RWPE1 (cell line): Measurements from ENCODE around the gene RALY.

Source experiments
- CTCF ChIA-PET: fragments of 350-600 bp; sonication (Branson Sonifier 250); formaldehyde crosslinking; extraction: SDS; loops from one replicate; lab custom pipeline; 2021; lab: Yijun Ruan, JAX
- POLR2A ChIA-PET: fragments of 400-600 bp; formaldehyde crosslinking; extraction: SDS; loops from one replicate; lab custom pipeline; 2020; ENCODE audit warnings: antibody characterized with exemption; ENCODE audit not compliant: low non-redundant PET; lab: Yijun Ruan, JAX
- DNase-seq: peaks from one replicate; pipeline ENCODE4 v3.0.0; 2012; ENCODE audit warnings: low spot score
- H3K27ac ChIP-seq: fragments of 450-650 bp; 2 replicates; pipeline ENCODE4 v1.5.1; 2017
- CTCF ChIP-seq: fragments of 450-650 bp; conservative IDR thresholded peaks from 2 replicates; pipeline ENCODE4 v1.5.1; 2017; ENCODE audit warnings: low read depth, mild to moderate bottlenecking

RALY gene

DNA sequence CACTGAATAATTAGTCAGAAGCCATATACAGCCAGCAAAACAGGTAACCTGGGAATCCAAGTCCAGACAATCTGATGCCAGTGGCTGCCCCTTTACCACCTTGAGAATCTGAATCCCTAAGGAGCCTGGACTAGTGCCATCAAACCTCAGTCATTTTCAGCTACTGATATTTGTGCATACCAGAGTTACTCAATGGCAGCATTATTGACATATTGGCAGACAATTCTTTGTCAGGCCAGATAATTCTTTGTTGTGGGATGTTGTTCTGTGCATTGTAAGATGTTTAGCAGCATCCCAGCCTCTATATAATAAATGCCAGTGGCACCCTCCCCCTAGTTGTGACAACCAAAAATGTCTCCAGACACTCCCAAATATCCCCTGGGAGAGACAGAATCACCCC, 121.5 kb downstream of the RALY start:
- no peak for TF ChIP-seq CTCF
- CTCF ChIA-PET, result interaction anchor here (0.5 to 0.6 kb wide), 2 partner anchors 53 to 152 kb away, joined by 3 to 5 read pairs; no protein-coding TSS in a partner anchor
- H3K27ac ChIP-seq, result no peak overlapping the region
- DNase-seq, result no peak
- POLR2A ChIA-PET, result interaction anchor here (0.6 kb wide), 1 partner anchor 641 kb away, joined by 3 read pairs; no protein-coding TSS in a partner anchor

GRCh38 chr20:34120213-34120612, 126.5 kb downstream of the RALY start:
- H3K27ac ChIP-seq, result no peak overlapping the region
- no peak for TF ChIP-seq CTCF
- POLR2A ChIA-PET, result no interaction called here
- no peak for DNase-seq
- CTCF ChIA-PET, result no interaction called here

DNA sequence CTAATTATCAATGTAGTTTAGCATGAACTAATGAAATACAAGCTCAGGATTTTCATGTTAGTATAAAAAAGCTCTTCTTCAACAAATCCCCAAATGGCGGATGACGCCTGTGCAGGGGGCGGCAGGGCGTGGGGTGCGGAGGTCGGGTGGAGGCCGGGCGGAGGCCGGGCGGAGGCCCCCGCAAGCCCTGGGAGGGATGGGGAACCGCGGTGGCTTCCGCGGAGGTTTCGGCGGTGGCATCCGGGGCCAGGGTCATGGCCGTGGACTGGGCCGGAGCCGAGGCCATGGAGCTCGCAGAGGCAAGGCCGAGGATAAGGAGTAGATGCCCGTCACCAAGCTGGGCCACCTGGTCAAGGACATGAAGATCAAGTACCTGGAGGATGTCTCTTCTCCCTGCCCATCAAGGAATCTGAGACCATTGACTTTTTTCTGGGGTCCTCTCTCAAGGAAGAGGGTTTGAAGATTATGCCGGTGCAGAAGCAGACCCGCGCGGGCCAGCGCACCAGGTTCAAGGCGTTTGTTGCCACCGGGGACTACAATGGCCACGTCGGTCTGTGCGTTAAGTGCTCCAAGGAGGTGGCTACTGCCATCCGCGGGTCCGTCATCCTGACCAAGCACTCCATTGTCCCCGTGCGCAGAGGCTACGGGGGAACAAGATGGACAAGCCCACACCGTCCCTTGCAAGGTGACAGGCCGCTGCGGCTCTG, 128.7 kb downstream of the RALY start:
- TF ChIP-seq CTCF, result no peak
- ChIA-PET CTCF (interaction anchor here (0.5 to 1.4 kb wide), 4 partner anchors 13 to 189 kb away, joined by 3 to 5 read pairs (median 3); no protein-coding TSS in a partner anchor), POLR2A (no interaction called here)
- no peak for DNase-seq
- no peak overlapping the region for H3K27ac ChIP-seq

GRCh38 chr20:34123309-34123708, 129.6 kb downstream of the RALY start:
- ChIA-PET CTCF (no interaction called here), POLR2A (interaction anchor here (0.6 kb wide), 1 partner anchor 10 kb away, joined by 4 read pairs; no protein-coding TSS in a partner anchor)
- no peak for TF ChIP-seq CTCF
- no peak for DNase-seq
- no peak overlapping the region for H3K27ac ChIP-seq

DNA sequence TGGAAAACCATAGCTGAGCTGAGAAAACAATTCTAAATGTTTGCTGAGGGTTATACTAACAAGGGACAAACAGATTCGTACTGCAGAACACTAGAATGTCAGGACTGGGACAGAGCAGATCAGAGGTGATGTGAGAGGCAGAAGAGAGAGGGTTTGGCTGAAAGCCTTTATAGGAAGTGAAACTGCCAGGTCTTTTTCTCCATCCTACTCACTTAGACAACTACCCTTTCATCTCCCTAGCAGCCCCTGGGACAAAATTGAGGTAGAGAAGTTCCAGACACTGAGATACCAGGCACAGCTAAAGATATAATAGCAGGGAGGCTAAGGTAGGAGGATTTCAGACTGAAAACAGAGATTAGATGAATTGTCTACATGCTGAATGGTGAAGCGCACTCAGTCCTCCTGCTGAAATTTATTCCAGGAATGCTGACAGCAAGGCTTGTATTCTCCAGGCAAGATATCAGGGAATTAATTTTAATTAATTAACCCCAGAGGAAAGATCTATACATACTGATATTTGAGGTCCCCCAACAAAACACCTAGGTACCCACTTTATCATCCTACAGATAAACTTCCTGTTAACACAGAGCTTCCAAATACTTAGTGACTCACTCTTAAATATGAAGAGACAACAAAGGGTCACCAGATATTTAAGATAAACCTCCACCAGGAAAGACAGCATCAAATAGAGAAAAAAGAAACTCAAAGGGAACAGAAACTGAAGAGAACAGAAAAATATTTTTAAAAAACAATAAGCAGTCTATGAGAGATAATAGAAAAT, 130.9 kb downstream of the RALY start:
- H3K27ac ChIP-seq, result no peak overlapping the region
- ChIA-PET POLR2A (no interaction called here), CTCF (interaction anchor here (0.6 to 0.7 kb wide), 4 partner anchors 8 to 822 kb away, joined by 3 to 6 read pairs (median 4); no protein-coding TSS in a partner anchor)
- DNase-seq, result no peak
- TF ChIP-seq CTCF, result no peak

DNA sequence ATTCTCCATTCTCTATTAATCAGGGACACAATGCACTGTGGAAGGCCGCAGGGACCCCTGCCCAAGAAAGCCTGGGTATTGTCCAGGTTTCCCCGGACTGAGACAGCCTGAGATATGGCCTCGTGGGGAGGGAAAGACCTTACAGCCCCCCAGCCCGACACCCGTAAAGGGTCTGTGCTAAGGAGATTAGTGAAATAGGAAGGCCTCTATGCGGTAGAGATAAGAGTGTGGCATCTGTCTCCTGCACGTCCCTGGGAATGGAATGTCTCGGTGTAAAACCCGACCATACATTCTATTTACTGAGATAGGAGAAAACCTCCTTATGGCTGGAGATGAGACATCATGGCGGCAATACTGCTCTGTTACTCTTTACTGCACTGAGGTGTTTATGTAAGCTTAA, 134.1 kb downstream of the RALY start:
- no peak for DNase-seq
- POLR2A ChIA-PET, result no interaction called here
- CTCF ChIA-PET, result interaction anchor here (0.6 kb wide), 1 partner anchor 117 kb away, joined by 3 read pairs; no protein-coding TSS in a partner anchor
- TF ChIP-seq CTCF, result no peak
- H3K27ac ChIP-seq, result no peak overlapping the region
